ENCODE measurements around the gene SGMS1. TPM values are rescaled to one million over a fixed set of nuclear protein-coding genes. Genes with fewer than 3 reads are reported as not detected.

SGMS1 gene
- polyA plus RNA-seq, 2 of the 4 experiments (the other 2 are of a cell fraction), result 22.7 to 28.2 TPM

- CTCF ChIA-PET, result interaction anchor here (1.3 to 1.5 kb wide), 3 partner anchors 20 to 110 kb away, joined by 4 to 6 read pairs (median 4); no protein-coding TSS in a partner anchor
- Histone ChIP-seq H3K4me1 (peaks cover 30% of the 10 kb centered on the region), H3K27ac (peak overlapping the region; percentile 4 to 12; a peak in 1 of 6 replicates), H3K4me2 (peak overlapping the region; percentile 52; the same call in 2 of the 3 replicates), H3K9me3 (no peaks in the 10 kb centered on the region), H3K4me3 (no peak overlapping the region)
- 94% methylated on average over 3 of the region's 3 CpGs for WGBS (ENCODE audit: missing lambda C conversion rate)
- FAIRE-seq (no peak), DNase-seq (ENCODE audit: low read depth in 1 of 2, low spot score in 1 of 2) (no peak), ATAC-seq (no peak)
- POLR2A ChIA-PET, result interaction anchor here (0.9 to 1.8 kb wide), 2 partner anchors 94 to 112 kb away, joined by 3 to 6 read pairs; no protein-coding TSS in a partner anchor
- no peak for TF ChIP-seq HOXB13 (CRISPR knock-in tag; IDR thresholded peaks at IDR 0.05; ENCODE audit: low read depth)
- no peak for TF ChIP-seq MAFK (IDR thresholded peaks at IDR 0.05; ENCODE audit: partially characterized antibody)
- no peak for TF ChIP-seq HEYL (CRISPR knock-in tag; IDR thresholded peaks at IDR 0.05)
- no peak for TF ChIP-seq NPAS2 (CRISPR knock-in tag; IDR thresholded peaks at IDR 0.05; ENCODE audit: borderline replicate concordance)
- no peak for TF ChIP-seq CHD2 (IDR thresholded peaks at IDR 0.05; ENCODE audit: low read length, partially characterized antibody)
- TF ChIP-seq RFX5 (IDR thresholded peaks at IDR 0.05), result no peak
These were observed 110.9 kb downstream of the SGMS1 start for GRCh38 chr10:50512743-50513416.

- FAIRE-seq (no peak), ATAC-seq (peak; percentile 22 to 27; a peak in 2 of 6 replicates), DNase-seq (ENCODE audit: low read depth in 1 of 2, low spot score in 1 of 2) (no peak)
- Histone ChIP-seq H3K9me3 (no peaks in the 10 kb centered on the region), H3K4me3 (no peak overlapping the region), H3K27ac (peak overlapping the region; percentile 12 to 32; a peak in 3 of 6 replicates), H3K4me2 (peak overlapping the region; percentile 52), H3K4me1 (peaks cover 30% of the 10 kb centered on the region)
- TF ChIP-seq TP53 (CRISPR knock-in tag; IDR thresholded peaks at IDR 0.05), result no peak
- TF ChIP-seq CBX2 (IDR thresholded peaks at IDR 0.05; ENCODE audit: borderline replicate concordance, low read depth), result no peak
- no peak for TF ChIP-seq BHLHE40 (IDR thresholded peaks at IDR 0.05; ENCODE audit: low read depth, low read length)
- no peak for TF ChIP-seq PHF8 (IDR thresholded peaks at IDR 0.05; ENCODE audit: borderline replicate concordance, low read depth)
- TF ChIP-seq FOSB (CRISPR knock-in tag; IDR thresholded peaks at IDR 0.05), result no peak
- no peak for TF ChIP-seq CBX8 (IDR thresholded peaks at IDR 0.05)
- TF ChIP-seq, protein P1, sequence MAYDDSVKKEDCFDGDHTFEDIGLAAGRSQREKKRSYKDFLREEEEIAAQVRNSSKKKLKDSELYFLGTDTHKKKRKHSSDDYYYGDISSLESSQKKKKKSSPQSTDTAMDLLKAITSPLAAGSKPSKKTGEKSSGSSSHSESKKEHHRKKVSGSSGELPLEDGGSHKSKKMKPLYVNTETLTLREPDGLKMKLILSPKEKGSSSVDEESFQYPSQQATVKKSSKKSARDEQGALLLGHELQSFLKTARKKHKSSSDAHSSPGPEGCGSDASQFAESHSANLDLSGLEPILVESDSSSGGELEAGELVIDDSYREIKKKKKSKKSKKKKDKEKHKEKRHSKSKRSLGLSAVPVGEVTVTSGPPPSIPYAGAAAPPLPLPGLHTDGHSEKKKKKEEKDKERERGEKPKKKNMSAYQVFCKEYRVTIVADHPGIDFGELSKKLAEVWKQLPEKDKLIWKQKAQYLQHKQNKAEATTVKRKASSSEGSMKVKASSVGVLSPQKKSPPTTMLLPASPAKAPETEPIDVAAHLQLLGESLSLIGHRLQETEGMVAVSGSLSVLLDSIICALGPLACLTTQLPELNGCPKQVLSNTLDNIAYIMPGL (CRISPR knock-in tag; IDR thresholded peaks at IDR 0.05; ENCODE audit: borderline replicate concordance), result no peak
- TF ChIP-seq, protein P2, sequence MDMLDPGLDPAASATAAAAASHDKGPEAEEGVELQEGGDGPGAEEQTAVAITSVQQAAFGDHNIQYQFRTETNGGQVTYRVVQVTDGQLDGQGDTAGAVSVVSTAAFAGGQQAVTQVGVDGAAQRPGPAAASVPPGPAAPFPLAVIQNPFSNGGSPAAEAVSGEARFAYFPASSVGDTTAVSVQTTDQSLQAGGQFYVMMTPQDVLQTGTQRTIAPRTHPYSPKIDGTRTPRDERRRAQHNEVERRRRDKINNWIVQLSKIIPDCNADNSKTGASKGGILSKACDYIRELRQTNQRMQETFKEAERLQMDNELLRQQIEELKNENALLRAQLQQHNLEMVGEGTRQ (IDR thresholded peaks at IDR 0.05), result no peak
- no peak for TF ChIP-seq EHMT2 (IDR thresholded peaks at IDR 0.05; ENCODE audit: low read depth)
- no peak for TF ChIP-seq MYC (IDR thresholded peaks at IDR 0.05; ENCODE audit: borderline replicate concordance, low read length)
- no peak for TF ChIP-seq SMC3 (IDR thresholded peaks at IDR 0.05)
- TF ChIP-seq, protein P3, sequence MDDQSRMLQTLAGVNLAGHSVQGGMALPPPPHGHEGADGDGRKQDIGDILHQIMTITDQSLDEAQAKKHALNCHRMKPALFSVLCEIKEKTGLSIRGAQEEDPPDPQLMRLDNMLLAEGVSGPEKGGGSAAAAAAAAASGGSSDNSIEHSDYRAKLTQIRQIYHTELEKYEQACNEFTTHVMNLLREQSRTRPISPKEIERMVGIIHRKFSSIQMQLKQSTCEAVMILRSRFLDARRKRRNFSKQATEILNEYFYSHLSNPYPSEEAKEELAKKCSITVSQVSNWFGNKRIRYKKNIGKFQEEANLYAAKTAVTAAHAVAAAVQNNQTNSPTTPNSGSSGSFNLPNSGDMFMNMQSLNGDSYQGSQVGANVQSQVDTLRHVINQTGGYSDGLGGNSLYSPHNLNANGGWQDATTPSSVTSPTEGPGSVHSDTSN (IDR thresholded peaks at IDR 0.05), result no peak
- TF ChIP-seq, protein P4, sequence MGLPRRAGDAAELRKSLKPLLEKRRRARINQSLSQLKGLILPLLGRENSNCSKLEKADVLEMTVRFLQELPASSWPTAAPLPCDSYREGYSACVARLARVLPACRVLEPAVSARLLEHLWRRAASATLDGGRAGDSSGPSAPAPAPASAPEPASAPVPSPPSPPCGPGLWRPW (IDR thresholded peaks at IDR 0.05), result no peak
- no peak for TF ChIP-seq EHF (CRISPR knock-in tag; IDR thresholded peaks at IDR 0.05)
- no peak for TF ChIP-seq JUN (IDR thresholded peaks at IDR 0.05)
- TF ChIP-seq, protein P5, sequence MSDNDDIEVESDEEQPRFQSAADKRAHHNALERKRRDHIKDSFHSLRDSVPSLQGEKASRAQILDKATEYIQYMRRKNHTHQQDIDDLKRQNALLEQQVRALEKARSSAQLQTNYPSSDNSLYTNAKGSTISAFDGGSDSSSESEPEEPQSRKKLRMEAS (IDR thresholded peaks at IDR 0.05), result no peak
- TF ChIP-seq RFX5 (IDR thresholded peaks at IDR 0.05), result no peak
- no peak for TF ChIP-seq NPAS2 (CRISPR knock-in tag; IDR thresholded peaks at IDR 0.05; ENCODE audit: borderline replicate concordance)
- TF ChIP-seq ZNF302 (CRISPR knock-in tag; IDR thresholded peaks at IDR 0.05), result no peak
- TF ChIP-seq GATA3 (IDR thresholded peaks at IDR 0.05; ENCODE audit: borderline replicate concordance), result no peak
- ChIA-PET CTCF (interaction anchor here (1.5 kb wide), 1 partner anchor 110 kb away, joined by 4 read pairs; no protein-coding TSS in a partner anchor), POLR2A (interaction anchor here (0.9 to 1.8 kb wide), 2 partner anchors 94 to 112 kb away, joined by 3 to 6 read pairs; no protein-coding TSS in a partner anchor)
- WGBS (ENCODE audit: missing lambda C conversion rate), result 59% methylated on average over 1 of the region's 1 CpG
These were observed 111.6 kb downstream of the SGMS1 start for GRCh38 chr10:50512214-50512595.

All from A549 (cell line).